Body of pancreas (tissue), 4 donors: ENCODE results near the gene ZDHHC20. TPM values are rescaled to one million over a fixed set of nuclear protein-coding genes. Genes with fewer than 3 reads are reported as not detected.
"Not testable (repeated sequence)": the region's sequence is repeated elsewhere in the genome, so short reads cannot be mapped to it uniquely, and the experiment has no call there.

ENCODE experiments used
- ATAC-seq: fragments of 150-250 bp; one replicate; pipeline ENCODE4 v1.9.1; 2016
- DNase-seq, 4 donors: peaks; one replicate each; pipeline ENCODE4 v3.0.0-alpha.2; 2019
- H3K27ac ChIP-seq, 4 donors: fragments of 200-600 bp; sonication (generic); 1 replicate in 3 of 4; 2 replicates in 1 of 4; pipeline versions ENCODE4 v1.5.1 to v1.6.1; 2016 to 2019; ENCODE audit warnings: mild to moderate bottlenecking in 1 of 4, mixed read lengths in 1 of 4, moderate library complexity in 1 of 4
- H3K27me3 ChIP-seq, 2 donors: fragments of 200-600 bp; sonication (generic); one replicate each; pipeline ENCODE4 v1.6.0; 2016; ENCODE audit warnings: mild to moderate bottlenecking in 1 of 2
- H3K36me3 ChIP-seq, 2 donors: fragments of 200-600 bp; sonication (generic); replicated peaks in 1 of 2; 2 replicates each; pipeline ENCODE4 v1.5.1; 2016; ENCODE audit warnings: low read depth in 2 of 2; ENCODE audit not compliant: insufficient read depth in 1 of 2
- H3K4me1 ChIP-seq: fragments of 200-600 bp; sonication (generic); one replicate; pipeline ENCODE4 v1.6.0; 2016
- H3K4me3 ChIP-seq, 2 donors: fragments of 200-600 bp; sonication (generic); 1 replicate in 1 of 2; 2 replicates in 1 of 2; pipeline ENCODE4 v1.5.1; 2016 to 2019
- H3K9me3 ChIP-seq, 3 donors: fragments of 200-600 bp; sonication (generic); 1 replicate in 2 of 3; 2 replicates in 1 of 3; pipeline ENCODE4 v1.5.1; 2016
- POLR2A ChIP-seq, 3 donors: fragments of 450-650 bp; IDR thresholded peaks; one replicate each; pipeline ENCODE4 v1.6.1; 2016; ENCODE audit warnings: antibody characterized with exemption in 3 of 3, mild to moderate bottlenecking in 2 of 3
- WGBS, 2 donors: methylation state at CpG; one replicate each; pipeline ENCODE4 v1.1.5; 2017; 5-methylcytosine and 5-hydroxymethylcytosine counted together
- intact Hi-C: fragments of 100-400 bp; cut with DNase I; formaldehyde crosslinking; loops from one replicate; pipeline ENCODE4 v1.15.1; 2023
- total RNA-seq, 2 donors: library from RNA; depleted of rRNA; stranded (reverse); fragments of >200 nt; gene quantifications; one replicate each; pipeline ENCODE4 v1.1.0, GENCODE V29; 2016
- TF ChIP-seq, protein P1 (sequence below), 7 experiments: fragments of 450-650 bp in 4 of 7; fragments of 200-600 bp in 3 of 7; sonication (generic) in 3 of 7; IDR thresholded peaks; one replicate each; pipeline ENCODE4 v1.5.1; 2016 to 2019; ENCODE audit warnings: antibody characterized with exemption in 7 of 7

Gene ZDHHC20
- total RNA-seq, 2 donors from 2014 or later = 16.5 to 22.1 TPM

DNA sequence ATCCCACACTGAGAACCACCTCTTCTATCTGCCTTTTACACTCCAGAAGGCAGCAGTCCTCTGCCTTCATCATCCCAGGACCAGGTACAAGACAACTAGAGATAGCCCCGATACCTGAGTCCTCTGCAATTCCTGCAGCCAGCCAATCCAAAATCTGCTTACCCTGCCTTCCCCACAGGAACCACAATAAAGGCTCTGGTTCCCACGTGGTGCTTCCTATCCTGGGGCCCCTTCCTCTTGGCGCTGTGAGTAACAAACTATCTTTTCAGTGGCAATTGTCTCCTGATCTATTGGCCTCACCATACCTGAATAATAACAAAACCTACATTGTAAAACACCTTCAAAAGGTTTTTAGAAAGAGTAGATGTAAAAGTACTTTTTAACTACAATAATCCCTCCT lies 63.1 kb downstream of the ZDHHC20 start:
- no peak for ATAC-seq
- WGBS, 2 donors = 67 to 97% methylated on average over 3 of the region's 3 CpGs
- Histone ChIP-seq H3K4me3 (no peak overlapping the region), H3K4me1 (no peaks in the 10 kb centered on the region), H3K9me3 (no peaks in the 10 kb centered on the region), H3K27ac (no peak overlapping the region), H3K27me3 (no peaks in the 10 kb centered on the region), H3K36me3 (no peaks in the 10 kb centered on the region)
- TF ChIP-seq, protein P1, sequence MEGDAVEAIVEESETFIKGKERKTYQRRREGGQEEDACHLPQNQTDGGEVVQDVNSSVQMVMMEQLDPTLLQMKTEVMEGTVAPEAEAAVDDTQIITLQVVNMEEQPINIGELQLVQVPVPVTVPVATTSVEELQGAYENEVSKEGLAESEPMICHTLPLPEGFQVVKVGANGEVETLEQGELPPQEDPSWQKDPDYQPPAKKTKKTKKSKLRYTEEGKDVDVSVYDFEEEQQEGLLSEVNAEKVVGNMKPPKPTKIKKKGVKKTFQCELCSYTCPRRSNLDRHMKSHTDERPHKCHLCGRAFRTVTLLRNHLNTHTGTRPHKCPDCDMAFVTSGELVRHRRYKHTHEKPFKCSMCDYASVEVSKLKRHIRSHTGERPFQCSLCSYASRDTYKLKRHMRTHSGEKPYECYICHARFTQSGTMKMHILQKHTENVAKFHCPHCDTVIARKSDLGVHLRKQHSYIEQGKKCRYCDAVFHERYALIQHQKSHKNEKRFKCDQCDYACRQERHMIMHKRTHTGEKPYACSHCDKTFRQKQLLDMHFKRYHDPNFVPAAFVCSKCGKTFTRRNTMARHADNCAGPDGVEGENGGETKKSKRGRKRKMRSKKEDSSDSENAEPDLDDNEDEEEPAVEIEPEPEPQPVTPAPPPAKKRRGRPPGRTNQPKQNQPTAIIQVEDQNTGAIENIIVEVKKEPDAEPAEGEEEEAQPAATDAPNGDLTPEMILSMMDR (IDR thresholded peaks at IDR 0.05) = no peak
- no peak for TF ChIP-seq POLR2A (IDR thresholded peaks at IDR 0.05)
- intact Hi-C loops = no loop called here
- DNase-seq = no peak

DNA sequence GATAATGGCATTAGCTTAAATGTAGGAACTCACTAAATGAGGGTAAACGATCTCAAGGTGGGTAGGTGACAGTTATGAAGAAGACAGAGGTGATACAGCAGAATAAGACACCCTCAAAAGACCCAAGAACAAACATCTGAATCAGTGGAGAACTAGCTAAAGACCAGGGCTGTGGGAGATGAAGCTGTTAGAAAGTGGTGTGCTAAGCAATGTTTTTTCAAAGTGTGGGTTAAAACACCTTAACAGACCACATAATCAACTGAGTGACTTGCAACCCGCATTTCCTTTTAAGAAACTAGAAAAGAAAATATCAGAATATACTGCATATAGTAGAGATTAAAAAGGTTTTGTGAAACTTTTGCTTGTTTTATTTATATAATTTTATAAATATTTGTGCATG lies 70.0 kb downstream of the ZDHHC20 start:
- WGBS, 2 donors = 89 to 92% methylated on average over 2 of the region's 2 CpGs
- TF ChIP-seq POLR2A (IDR thresholded peaks at IDR 0.05) = no peak
- TF ChIP-seq, protein P1 (IDR thresholded peaks at IDR 0.05) = no peak
- Histone ChIP-seq H3K27me3 (no peaks in the 10 kb centered on the region), H3K4me1 (no peaks in the 10 kb centered on the region), H3K4me3 (no peak overlapping the region), H3K9me3 (no peaks in the 10 kb centered on the region), H3K27ac (no peak overlapping the region), H3K36me3 (peaks cover 2 to 7% of the 10 kb centered on the region in 2 donors)
- ATAC-seq (no peak), DNase-seq (no peak)
- intact Hi-C loops = no loop called here

DNA sequence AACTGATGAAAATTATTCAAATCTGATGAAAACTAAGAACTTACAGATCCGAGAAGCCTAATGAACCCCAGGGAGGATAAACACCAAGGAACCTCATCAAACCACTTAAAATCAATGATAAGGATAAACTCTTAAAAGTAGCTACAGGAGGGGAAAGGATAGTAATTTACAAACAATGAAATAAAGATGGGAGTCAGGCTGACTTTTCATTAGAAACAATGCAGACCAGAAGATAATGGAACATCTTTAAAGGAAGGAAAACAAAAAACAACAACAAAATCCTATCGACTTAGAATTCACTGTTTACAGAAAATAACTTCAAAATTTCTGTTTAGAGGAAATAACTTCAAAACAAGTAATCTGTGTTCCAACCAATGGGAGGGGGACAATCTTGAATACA lies 73.4 kb downstream of the ZDHHC20 start:
- DNase-seq = no peak
- Histone ChIP-seq H3K27me3 (no peaks in the 10 kb centered on the region), H3K36me3 (peaks cover 7% of the 10 kb centered on the region in 2 donors), H3K4me3 (no peak overlapping the region), H3K4me1 (no peaks in the 10 kb centered on the region), H3K9me3 (no peaks in the 10 kb centered on the region), H3K27ac (no peak overlapping the region)
- no peak for ATAC-seq
- WGBS, 2 donors = 90 to 93% methylated on average over 2 of the region's 2 CpGs
- intact Hi-C loops = no loop called here
- no peak for TF ChIP-seq POLR2A (IDR thresholded peaks at IDR 0.05)
- TF ChIP-seq, protein P1 (IDR thresholded peaks at IDR 0.05) = no peak

DNA sequence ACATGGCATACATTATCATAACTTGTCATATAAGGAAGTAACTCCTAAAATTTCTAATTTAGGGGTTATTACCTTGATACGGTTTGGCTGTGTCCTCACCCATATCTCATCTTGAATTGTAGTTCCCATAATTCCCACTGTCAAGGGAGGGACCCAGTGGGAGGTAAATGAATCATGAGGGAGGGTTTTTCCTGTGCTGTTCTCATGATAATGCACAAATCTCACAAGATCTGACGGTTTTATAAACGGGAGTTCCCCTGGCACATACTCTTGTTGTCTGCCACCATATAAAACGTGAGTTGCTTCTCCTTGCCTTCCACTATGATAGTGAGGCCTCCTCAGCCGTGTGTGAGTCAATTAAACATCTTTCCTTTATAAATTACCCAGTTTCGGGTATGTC lies 76.0 kb downstream of the ZDHHC20 start:
- no peaks in the 10 kb centered on the region for H3K9me3 ChIP-seq
- intact Hi-C loops = no loop called here
- H3K36me3 ChIP-seq = peaks cover 7% of the 10 kb centered on the region in 2 donors
- no peaks in the 10 kb centered on the region for H3K27me3 ChIP-seq
- 86 to 90% methylated on average over 6 of the region's 6 CpGs for WGBS, 2 donors
- no peak overlapping the region for H3K27ac ChIP-seq
- no peak overlapping the region for H3K4me3 ChIP-seq
- no peaks in the 10 kb centered on the region for H3K4me1 ChIP-seq
- DNase-seq = no peak
- TF ChIP-seq, protein P1 (IDR thresholded peaks at IDR 0.05) = no peak
- no peak for TF ChIP-seq POLR2A (IDR thresholded peaks at IDR 0.05)
- no peak for ATAC-seq

DNA sequence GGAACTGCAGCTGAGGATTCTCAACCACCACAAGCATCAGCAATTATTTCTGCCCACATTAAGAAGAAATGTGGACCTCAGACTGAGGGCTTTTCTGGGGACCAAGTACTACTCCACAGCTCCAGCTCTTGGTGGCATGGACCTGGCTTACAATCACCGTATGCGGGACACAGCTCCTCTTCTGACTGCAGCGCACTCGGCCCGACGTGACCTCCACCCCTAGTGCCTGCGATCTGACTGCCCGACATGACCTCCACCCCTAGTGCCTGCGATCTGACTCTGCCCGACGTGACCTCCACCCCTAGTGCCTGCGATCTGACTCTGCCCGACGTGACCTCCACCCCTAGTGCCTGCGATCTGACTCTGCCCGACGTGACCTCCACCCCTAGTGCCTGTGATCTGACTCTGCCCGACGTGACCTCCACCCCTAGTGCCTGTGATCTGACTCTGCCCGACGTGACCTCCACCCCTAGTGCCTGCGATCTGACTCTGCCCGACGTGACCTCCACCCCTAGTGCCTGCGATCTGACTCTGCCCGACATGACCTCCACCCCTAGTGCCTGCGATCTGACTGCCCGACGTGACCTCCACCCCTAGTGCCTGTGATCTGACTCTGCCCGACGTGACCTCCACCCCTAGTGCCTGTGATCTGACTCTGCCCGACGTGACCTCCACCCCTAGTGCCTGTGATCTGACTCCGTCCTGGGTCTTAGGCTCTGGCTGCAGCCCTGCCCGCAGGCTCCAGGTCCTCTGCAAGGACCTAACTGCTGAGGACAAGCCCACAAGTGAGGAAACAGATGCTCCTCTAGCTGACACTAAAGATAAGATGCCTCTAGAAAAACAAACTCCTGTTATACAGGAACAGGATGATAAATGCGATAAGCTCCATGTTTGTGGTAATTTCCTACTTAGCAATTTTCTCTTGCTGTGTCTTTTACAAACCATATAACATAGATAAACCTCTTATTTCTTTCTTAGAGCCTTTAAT lies 81.8 kb downstream of the ZDHHC20 start:
- ATAC-seq, intact Hi-C loops, H3K27ac ChIP-seq, H3K27me3 ChIP-seq, H3K9me3 ChIP-seq, H3K4me1 ChIP-seq, H3K36me3 ChIP-seq, DNase-seq, H3K4me3 ChIP-seq: not testable (repeated sequence)
- 86 to 92% methylated on average over 27 to 32 of the region's 36 CpGs for WGBS, 2 donors
